Activated CD4-positive, alpha-beta T cell treated with anti-CD3 and anti-CD28 coated beads, Interleukin-2, amount 50 U/mL, for 1 hour (primary cell): ENCODE data around the gene KCNMA1.

Experiments used
- DNase-seq: peaks from one replicate; pipeline ENCODE4 v3.0.0-alpha.2; 2020

The KCNMA1 gene

GRCh38 chr10:77386838-77387237 lies 250.8 kb downstream of the KCNMA1 start:
- DNase-seq: no peak

- DNase-seq: no peak
Measured at GRCh38 chr10:77386365-77386764, 251.2 kb downstream of the KCNMA1 start.

DNA sequence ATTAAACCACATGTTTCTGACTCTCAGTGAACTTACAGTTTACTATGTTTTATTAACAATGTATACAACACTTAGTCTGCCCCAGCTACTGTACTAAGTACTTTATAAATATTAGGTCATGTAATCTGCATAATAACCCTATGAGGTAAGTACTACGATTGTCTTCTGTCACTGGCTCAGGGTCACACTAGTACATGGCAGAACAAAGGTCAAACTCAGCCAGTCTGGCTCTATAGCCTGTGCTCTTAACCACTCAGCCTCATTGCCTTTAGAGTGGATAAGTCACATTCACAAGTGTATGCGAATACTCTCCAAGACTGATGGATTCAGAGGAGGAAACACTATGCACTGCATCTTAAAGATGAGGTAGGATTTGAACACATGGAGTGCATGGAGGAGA lies 252.3 kb downstream of the KCNMA1 start:
- DNase-seq: no peak

GRCh38 chr10:77383861-77384553 lies 253.6 kb downstream of the KCNMA1 start:
- no peak for DNase-seq

DNA sequence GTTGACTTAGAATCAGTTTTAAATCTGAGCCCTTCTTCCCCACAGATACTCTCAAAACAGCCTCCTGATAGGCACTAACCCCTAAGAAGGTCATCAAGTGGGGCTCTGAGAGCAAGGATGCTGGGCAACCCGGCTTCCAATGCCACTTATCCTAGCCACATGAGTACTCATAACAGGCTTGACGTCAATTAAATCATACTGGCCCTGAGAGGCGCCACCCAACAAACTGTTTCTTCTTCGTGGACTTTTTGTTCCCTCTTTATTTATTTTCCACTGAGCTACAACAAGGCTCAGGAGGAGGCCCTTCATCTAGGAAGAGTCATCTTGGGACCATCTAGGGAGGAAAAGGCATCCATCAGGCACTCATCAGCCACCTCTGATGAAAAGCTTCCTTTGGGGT lies 255.9 kb downstream of the KCNMA1 start:
- no peak for DNase-seq

DNA sequence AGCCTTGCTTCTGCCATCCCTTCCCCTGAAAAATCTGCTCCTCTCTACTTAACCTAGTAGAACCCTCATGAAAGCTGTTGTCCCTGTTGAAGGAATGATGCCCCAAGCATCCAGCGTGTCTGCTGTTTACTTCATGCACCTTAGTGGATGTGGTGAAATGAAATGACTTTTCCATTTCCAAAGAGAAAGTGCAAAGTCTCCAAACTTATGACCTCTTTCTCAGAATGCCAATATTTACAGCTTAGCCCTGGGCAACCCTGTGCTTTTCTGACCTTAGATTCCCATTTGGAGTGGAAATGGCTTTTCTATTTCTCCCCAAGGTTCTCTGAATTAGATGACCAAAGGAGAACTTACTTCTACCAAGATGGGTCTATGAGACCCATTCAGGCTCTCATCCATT lies 256.9 kb downstream of the KCNMA1 start:
- no peak for DNase-seq

- no peak for DNase-seq
Measured at GRCh38 chr10:77380191-77380590, 257.4 kb downstream of the KCNMA1 start.

DNA sequence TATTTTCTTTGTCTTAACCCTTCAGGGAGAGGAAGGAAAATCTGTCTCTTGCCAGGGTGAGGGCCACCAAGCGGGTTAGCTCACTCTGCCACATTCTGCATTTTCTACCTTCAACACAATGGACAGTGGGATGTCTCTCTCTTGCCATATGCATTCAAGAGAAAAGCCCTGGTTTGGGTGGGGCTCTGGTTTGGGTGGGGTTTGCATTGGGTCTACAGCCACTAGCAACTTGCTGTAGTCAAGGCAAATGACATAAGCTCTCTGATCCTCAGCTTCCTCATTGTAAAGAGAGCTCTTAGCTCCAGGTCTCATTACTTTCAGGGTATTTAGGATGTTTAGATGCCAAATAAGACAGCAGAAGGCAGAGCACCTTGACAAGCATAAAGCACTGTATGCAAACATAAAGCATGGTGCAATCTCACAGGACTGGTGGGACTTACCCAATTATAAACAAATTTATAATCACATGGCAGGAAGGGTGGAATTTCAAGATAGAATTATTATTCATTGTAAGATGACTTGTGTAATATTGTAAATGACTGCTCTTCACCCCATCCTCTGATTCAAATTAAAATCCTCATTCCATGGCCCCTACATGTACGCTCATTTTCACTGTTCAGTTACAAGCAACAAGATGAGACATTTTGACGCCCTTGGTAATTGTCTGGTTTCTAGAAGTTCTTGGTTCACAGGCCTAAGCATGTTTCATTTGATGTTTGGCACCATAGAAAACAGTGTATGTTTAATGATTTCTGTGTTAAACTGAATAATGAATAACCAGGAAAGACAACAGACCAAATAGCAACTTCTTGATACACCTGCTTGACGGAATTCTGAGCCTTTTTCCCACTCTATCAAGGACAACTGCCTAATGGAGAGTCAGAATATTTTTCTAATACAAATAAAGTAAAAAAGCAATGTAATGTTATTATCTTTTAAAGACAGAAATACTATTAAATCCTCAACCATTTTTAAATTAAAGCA lies 258.9 kb downstream of the KCNMA1 start:
- no peak for DNase-seq

- DNase-seq: no peak
Measured at GRCh38 chr10:77377678-77378352, 259.8 kb downstream of the KCNMA1 start.

DNA sequence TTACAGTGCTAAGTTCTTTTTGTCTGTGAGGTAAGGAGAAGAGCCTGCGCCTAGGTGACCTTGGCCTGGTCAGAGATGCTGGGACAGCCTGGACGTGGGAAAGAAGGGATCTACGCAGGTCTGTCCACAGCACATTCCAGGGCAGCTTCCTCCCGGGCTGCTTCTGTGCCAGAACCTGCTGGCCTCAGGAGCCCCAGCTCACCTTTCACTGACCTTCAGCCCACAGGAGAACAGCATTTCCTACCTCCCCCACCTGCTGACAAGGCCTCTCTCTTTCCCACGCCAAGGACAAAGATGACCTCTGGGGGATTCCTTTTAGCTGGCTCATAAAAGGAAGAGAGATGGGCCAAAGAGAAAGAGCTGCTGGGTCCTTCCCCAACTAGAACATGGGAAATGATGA lies 260.6 kb downstream of the KCNMA1 start:
- no peak for DNase-seq

DNA sequence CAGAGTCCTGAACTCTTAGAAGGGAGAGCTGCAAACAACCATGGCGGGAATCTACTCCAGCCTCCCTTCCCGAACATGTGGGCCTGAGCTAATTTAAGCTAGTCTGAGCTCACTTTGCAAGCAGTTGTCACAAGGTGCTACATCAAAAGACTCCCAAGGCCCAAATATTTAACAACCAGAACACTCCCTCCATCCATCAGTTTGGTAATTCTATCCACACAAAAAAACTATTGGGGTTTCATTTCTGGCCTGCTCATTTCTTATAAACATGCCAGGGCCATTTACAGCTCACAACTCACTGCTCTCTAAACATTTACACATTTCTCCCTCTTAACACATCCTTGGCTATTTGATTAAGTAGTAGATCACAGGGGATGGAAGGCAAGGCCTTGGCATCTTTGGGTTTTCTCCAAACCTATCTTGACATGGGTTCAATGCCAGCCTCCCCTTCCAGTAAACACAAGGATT lies 263.4 kb downstream of the KCNMA1 start:
- no peak for DNase-seq

DNA sequence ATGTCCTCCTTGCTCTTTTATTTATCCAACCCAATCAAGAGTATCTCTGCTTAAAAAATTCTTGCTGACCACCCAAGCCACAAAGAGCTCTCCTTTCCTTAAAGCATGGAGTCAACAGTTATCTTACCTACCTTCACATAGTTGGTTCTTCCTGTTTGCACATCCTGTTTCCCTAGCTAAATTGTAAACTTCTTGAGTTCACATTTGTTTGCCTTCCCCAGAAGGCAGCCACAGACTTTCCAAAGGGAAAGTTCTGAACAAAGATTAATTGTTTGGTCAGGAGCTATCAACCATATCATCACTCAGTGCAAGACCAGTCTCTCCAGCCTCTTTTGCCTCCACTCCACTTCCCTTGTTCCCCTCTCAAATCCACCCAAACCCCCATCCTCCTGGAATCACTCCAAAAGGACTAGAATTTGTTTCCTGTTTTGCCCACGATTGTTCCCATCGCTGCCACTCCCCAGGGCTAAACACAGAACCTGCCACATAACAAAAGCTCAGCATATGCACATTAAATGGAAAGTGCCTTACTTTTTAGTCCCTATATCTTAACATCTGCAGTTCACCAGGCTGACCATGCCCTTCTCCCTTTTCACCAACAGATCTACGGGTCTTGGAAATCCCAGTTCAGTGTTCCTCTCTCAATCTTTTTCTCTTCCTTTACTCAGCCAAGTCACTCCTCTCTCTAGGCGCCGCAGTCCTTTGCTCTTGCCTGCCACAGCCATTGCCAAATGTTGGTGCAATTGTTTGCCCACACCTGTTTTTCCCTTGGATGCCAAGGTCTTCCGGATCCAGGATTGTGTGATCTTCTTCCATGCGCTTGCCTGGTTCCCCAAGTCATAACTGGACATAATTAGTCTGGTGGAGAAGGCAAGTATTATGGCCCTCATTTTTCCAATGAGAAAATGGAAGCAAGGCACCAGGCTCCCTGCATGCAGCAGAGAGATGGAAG lies 265.5 kb downstream of the KCNMA1 start:
- DNase-seq: no peak

DNA sequence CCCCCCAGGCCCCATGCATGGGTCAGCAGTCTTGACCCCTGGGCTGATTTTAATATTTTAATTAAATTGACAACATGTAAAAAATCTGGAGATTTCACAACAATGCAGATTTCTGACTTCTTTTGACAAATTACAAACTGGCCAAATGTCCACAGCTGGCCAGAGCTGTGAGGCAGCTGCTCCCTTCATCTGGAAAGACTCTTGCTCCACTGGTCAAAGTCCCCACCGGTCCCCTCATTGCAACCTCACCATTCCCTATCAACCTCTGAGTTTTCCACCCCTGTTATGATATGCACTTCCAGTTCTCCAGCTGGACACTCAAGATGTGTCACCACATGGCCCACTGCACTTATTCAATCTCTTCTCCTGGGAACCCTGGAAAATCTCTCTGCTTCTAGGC lies 266.2 kb downstream of the KCNMA1 start:
- no peak for DNase-seq

DNA sequence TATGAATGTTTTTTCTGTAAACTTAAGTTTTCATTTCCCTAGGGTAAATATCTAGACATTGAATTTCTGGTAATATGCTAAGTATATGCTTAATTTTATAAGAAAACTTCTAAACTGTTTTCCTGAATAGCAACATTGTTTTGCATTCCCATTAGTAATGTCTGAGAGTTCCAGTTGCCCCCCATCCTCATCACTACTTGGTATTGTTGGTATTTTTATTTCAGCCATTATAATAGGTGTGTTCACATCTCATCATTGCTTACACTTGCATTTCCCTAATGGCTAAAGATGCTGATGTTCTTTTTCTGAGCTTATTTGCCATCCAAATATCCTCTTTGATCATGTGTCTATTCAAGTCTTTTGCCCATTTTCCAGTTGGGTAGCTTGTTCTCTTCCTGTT lies 269.6 kb downstream of the KCNMA1 start:
- no peak for DNase-seq

- DNase-seq: no peak
Measured at GRCh38 chr10:77363210-77363609, 274.4 kb downstream of the KCNMA1 start.

DNA sequence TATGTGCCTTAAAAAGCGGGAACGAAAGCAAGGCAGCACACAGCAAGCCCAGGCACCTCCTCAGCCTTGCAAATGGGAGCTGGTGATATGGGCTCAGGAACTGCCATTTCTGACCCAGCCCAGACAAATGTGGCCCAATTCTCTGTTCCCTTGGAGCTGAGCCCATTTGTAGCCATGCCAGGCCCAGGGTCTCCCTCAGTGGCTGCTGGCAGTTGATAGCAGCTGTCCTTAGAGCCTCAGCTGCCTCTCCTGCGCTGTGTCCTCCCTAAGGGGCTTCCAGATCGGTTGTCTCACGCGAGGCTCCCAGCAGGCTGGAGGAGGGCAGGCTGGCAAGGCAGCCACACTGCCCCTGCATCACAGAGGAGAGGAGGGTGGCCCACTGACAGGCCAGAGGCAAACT lies 275.8 kb downstream of the KCNMA1 start:
- no peak for DNase-seq

DNA sequence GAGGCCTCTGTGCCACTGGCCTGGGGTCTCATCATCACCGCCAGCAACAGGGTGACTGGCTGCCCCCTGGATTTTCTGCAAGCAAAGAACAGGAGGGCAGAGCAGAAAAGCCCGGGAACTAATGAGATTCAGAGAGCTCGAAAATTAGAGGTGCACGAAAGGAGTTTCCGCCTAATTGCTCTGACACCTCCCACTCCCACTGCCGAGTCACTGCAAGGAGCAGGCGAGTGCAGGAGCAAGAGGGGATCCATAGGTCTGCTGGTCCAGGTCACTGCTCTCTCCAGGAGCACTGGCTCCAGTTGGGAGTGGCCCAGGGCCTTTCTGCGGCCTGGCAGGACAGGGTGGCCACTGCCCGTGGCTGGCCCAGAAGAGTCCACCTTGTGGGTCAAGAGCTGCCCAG lies 276.2 kb downstream of the KCNMA1 start:
- no peak for DNase-seq

DNA sequence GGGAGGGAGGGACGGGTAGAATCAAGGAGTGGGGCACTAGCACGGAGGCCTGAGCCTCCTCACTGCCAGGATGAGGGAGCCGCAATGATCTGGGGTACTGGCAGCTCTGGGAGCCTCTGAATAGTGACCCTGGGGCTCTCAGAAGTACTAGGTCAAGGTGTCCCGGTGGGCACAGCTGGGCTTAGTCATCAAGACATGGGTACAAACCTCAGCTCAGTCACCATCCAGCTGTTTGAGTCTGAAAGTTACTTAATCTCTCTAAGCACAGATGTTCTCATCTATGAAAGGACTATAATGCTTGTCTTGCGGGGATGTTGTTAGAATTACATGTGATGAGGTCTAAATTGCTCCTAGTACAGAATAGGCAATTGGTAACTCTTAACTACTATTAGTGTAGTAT lies 276.8 kb downstream of the KCNMA1 start:
- no peak for DNase-seq

- DNase-seq: no peak
Measured at GRCh38 chr10:77359950-77360520, 277.6 kb downstream of the KCNMA1 start.

DNA sequence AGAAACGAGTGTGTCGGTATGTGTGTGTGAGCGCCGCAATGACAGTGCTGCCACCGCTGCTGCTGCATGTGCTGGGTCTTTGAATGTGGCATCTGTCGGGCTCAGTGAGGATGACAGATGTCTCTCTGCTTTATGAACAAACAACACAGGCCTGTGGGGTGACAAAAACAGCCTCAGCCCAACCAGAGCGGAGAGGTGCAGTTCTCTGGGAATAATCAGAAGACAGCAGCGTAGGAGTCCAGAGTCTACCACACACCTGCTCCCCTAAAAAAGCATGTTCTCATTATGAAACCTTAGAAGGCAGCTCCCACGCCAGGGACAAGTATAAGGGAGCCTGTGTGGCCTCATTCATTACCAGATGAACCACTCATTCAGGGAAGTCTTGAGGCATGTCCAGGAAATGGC lies 278.3 kb downstream of the KCNMA1 start:
- no peak for DNase-seq

- no peak for DNase-seq
Measured at GRCh38 chr10:77358656-77359055, 279.0 kb downstream of the KCNMA1 start.
